NCI-H2227 treated with DMSO at 0.1 percent for 48 hours (cell line): ENCODE measurements around the gene FPGS.
"Not testable (repeated sequence)": the region's sequence is repeated elsewhere in the genome, so short reads cannot be mapped to it uniquely, and the experiment has no call there.

Experiments
- DNase-seq: peaks from one replicate; lab custom pipeline; 2025; lab: John Stamatoyannopoulos, UW

FPGS gene

DNA sequence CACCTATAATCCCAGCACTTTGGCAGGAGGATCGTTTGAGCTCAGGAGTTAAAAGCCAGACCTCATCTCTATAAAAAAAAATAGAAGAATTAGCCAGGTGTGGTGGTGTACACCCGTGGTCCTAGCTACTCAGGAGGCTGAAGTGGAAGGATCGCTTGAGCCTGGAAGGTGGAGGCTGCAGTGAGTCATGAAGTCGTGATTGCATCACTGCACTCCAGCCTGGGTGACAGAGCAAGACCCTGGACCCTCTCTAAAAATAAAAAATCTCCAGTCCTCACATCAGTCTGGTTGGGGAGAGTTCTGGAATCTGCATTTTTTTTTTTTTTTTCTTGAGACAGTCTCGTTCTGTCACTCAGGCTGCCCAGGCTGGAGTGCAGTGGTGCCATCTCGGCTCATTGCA, 9.3 kb downstream of the FPGS start:
- no peak for DNase-seq

DNA sequence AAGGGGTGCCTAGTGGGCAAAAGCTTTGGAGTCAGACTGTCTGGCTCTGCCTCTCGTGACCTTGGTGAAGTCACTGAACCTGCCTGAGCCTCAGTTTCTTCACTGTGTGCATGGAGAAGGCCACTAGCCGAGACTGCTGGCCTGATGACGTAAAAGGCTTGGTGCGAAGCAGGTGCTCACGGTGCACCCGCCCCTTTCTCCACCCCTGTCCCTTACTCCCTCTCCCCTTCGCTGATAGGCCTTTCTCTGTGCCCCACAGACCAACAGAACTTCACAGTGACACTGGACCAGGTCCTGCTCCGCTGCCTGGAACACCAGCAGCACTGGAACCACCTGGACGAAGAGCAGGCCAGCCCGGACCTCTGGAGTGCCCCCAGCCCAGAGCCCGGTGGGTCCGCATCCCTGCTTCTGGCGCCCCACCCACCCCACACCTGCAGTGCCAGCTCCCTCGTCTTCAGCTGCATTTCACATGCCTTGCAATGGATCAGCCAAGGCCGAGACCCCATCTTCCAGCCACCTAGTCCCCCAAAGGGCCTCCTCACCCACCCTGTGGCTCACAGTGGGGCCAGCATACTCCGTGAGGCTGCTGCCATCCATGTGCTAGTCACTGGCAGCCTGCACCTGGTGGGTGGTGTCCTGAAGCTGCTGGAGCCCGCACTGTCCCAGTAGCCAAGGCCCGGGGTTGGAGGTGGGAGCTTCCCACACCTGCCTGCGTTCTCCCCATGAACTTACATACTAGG, 10.4 kb downstream of the FPGS start:
- no peak for DNase-seq

DNA sequence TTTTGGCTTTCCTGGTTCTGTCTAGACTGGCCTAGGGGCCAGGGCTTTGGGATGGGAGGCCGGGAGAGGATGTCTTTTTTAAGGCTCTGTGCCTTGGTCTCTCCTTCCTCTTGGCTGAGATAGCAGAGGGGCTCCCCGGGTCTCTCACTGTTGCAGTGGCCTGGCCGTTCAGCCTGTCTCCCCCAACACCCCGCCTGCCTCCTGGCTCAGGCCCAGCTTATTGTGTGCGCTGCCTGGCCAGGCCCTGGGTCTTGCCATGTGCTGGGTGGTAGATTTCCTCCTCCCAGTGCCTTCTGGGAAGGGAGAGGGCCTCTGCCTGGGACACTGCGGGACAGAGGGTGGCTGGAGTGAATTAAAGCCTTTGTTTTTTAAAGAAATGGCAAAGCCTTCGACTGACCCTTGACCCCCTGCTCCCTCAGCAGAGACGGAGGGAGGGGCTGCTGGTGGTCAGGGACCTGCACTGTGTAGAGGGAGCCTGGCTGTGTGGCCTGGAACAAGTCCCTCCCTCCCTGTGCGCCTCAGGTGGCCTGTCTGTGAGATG, 11.1 kb downstream of the FPGS start:
- no peak for DNase-seq

DNA sequence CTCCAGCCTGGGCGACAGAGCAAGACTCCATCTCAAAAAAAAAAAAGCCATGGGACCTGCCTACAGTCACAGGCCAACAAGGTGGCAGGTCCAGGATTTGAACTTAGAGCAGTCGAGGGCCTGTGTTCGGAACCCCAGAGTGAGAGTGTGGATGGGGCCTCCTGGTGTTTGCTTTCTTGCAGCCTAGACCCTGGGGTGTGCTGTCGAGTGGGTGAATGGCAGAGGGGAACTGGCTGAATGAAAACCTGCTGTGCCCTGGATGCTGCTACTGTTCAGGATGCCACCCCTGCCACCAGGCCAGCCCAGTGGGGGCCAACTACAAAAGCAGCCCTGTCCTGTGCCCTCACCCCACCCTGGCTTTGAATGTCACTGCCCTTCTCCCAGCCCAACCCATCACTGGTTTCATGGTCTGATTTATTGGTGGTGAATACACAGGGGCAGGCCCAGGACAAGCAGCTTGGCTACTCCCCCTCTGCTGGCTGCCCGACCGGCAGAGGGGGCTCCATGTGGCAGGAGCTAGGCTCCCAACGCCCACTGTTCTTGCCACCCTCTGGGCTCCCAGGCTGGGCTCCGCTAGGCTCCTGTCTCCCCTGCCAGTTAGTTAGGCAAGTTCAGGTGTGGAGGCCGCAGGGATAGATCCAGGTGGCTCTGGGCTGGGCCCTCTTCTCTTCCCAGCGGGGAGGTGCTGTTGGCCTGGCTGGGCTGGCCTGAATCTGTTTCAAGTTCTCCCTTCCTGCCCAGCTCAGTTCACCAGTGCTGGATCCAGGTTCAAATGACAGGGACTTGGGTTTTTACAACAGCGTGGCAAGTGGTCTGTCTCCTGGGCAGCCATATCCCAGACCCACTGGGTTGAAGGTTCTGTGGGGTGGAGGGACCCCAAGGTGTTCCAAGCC, 12.2 kb downstream of the FPGS start:
- no peak for DNase-seq

DNA sequence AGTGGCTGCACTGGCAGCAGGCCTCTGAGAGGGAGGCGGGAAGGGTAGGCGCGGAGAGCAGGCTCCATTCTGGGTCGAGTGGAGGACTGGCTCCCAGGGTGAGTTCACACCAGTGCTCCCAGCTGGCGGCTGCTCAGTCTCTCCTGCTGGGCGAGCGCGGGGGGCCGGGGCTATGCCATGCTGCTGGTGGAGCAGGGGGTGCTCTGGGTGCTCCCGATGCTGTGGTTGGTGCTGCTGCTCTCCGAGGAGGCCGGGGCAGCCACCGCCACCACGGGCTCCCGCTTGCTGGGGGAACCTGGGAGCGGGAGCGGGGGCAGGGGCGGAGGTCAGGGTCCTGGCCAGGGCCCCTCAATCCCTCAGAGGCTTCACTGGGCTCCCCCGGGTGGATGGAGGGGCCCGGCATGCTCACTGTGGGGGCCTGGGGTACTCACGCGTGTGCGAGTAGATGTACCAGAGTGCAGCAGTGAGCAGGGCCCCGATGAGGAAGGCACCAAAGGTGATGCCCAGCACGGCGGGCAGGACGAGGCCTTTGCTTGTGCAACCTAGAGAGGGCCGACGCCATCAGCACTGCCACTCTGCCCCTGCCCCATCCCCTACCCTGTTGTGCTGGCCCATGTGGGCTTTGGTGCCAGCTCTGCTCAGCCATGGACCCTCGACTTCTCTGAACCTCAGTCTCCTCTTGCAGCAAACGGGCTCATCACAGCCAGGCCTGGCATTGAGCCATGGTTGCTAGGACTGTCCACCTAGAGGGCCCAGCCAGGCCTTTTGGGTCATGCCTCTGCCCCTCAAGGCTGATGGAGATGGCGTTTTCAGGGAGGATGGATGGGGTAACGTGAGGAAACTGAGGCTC, 13.1 kb downstream of the FPGS start:
- DNase-seq = no peak

DNA sequence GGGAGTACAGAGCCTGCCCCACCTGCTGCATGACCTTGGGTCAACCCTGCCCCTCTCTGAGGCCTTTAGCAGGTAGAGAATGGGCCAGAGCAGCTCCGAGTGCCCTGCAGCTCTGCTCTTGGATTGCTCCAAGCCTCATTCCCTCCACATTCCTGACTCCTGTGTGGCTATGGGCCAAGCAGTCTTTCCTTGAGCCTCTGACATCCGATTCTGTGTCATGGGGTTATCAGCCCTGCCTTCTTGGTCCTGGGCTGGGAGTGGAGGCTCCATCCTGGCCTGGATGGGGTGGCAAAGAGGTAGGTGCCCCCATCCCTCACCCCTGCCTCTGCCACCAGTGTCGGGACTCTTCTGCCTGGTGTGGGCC, 13.7 kb downstream of the FPGS start:
- no peak for DNase-seq

DNA sequence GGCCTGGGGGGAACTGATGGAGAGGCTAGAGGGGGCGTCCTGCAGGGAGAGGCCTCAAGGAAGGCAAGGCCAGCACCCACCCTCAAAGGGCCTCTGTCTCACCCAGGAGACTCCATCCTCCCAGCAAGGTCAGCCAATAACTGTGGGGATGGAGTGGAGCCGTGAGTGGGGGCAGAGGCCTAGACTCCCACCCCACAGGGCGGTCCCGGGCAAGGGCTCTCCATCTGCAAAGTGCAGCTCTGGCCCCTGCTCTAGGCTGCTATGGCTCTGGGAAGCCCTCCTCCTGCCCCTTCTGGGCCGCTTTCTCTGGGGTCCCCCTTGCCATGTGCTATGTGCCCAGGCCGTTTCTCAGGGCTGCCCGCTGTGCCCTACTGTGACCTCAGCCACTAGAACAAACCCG, 14.0 kb downstream of the FPGS start:
- DNase-seq = no peak

- DNase-seq = no peak
Observed at GRCh38 chr9:127817881-127818434, 15.3 kb downstream of the FPGS start.

- DNase-seq = no peak
Observed at GRCh38 chr9:127818574-127818973, 15.9 kb downstream of the FPGS start.

GRCh38 chr9:127822108-127822507, 19.4 kb downstream of the FPGS start:
- no peak for DNase-seq

GRCh38 chr9:127825319-127826051, 22.8 kb downstream of the FPGS start:
- DNase-seq = no peak

DNA sequence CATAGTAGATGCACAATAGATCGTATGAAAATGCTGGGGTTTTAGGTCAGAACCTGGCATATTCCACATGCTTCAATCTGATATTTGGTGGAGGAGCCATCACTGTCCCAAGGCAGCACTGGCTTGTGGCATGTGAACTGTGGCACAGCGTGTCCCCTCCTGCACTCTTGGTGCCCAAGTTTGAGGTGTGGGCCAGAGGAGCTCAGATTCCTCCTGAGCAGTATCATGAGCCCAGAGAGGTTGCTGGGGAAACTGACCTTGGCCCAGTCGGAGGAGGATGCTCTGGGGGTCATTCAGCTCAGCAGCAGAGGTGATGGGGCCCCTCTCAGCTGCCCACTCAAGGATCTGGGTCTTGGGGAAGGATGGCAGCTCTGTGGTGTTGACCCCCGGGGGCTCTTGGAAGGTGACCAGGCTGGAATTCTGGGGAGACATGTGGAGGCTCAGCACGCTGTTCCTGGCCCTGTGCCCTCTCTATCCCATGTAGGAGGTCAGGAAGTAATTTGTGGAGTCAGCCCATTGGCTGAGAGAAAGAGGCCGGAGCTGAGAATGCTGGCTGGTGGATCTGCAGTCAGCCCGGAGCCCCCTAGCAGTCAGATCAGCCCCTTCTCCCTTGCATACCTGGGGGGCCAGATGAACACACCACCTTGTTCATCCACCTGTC, 23.7 kb downstream of the FPGS start:
- no peak for DNase-seq

DNA sequence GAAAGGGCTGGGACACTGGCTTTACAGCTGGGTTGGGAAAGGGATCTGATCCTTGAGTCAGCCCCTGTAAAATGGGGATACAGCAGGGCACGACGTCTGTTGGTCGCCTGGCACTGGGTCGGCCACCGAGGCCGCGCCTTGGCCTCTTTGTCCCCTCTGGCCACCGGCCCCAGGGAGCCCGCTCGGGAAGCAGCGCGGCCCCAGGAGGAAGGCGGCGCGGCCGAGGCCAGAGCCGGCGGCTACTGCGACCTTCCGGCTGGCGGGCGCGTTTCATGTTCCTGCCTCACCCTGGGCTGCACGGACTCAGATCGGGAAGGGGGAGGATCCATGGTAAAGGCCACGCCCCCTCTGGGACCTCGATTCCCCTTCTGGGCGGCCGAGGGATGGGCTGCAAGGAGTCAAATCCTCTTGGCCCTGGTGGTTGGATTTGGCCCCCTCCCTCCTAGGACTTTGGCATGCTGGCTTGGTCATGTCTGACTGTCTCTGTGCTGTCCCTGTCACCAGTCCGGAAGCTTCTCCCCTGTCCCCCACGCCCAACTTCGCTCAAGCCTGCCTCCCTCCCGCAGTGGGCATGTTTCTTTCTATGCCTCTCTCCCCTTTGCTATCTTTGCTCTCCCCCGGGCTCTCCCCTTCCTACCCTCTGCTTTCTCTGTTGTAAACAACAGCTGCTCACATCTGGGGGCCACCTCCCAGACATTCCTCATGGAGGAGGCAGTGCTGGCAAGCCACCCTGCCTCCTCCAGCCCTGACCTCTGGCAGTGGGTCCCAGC, 25.8 kb downstream of the FPGS start:
- DNase-seq = peak; percentile 49

- DNase-seq = no peak
Observed at GRCh38 chr9:127829205-127829906, 26.7 kb downstream of the FPGS start.

- no peak for DNase-seq
Observed at GRCh38 chr9:127832248-127832647, 29.6 kb downstream of the FPGS start.

DNA sequence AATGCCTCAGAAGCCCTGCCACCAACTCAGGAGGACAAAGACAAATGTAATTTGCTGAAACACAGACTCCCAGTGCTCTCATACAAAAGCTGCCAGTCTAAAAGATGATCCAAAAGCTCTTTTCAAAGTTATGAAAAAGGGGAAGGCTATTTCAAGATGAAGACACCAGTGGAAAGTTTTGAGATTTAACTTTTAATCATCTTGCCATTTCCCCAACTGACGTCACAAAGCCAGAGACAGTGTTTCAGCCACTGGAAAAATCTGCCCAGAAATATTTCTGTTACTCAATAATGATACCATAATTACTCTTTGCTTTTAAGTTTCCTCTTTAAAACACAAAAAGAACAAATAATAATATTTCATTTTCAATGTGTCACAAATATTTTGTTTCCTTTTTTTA, 30.9 kb downstream of the FPGS start:
- DNase-seq = no peak

DNA sequence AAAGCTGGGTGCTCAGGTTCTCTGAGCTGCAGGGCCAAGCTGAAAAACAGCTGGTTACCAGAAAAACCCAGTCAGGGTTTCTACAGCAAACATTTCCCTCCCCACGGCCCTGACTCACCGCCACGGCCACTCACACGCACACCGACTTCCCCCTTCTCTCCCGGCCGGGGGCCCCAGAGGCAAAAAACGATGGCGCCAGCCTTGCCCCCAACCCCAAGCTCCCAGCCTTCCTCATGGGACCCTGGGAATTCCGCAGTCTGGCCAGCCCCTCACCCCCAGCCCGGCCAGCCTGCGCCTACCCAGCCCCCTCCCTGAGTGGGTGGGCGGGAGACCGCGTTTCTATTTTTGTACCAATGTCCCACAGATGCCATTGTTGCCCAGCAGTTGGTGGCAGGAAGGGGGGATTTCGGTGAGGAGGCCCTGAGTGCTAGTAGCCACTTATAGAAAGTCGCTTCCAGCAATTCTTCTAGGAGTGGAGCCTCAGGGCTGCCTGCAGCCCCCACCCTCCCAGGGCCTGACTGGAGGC, 33.4 kb downstream of the FPGS start:
- no peak for DNase-seq

DNA sequence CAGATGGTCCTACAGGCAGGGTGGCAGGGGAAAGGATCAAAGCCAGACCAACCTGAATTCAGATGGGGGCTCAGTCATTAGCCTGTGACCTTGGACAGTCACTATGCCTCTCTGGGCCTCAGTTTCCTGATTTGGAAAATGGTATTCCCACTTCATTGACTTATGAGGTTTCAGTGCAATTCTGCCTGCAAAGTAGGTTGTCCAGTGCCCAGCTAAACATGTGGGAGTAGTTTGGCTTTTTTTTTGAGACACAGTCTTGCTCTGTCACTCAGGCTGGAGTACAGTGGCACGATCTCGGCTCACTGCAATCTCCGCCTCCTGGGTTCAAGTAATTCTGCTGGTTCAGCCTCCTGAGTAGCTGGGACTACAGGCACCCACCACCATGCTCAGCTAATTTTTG, 33.9 kb downstream of the FPGS start:
- DNase-seq = not testable (repeated sequence)

GRCh38 chr9:127837346-127837745, 34.7 kb downstream of the FPGS start:
- no peak for DNase-seq
